HCT116 (cell line): ENCODE data around the gene ALKBH2. TPM values are rescaled to one million over a fixed set of nuclear protein-coding genes. Genes with fewer than 3 reads are reported as not detected.

ENCODE experiments used
- ATAC-seq: fragments of 200-7000 bp; cut with Tn5 transposase; 2 replicates; pipeline ENCODE4 v1.9.1; 2020; ENCODE audit warnings: mild to moderate bottlenecking, moderate library complexity
- BruUV-seq: library from RNA; stranded (reverse); fragments of 400-500 nt; replicated peaks from 2 replicates; lab custom pipeline; 2021; lab: Mats Ljungman, UMichigan
- CTCF ChIA-PET: fragments of 300-600 bp; sonication (Branson Sonifier 250); formaldehyde crosslinking; loops from one replicate; lab custom pipeline; 2021; ENCODE audit warnings: antibody characterized with exemption; lab: Charles Lee
- POLR2A ChIA-PET: fragments of 300-600, 350-600 bp; sonication (Branson Sonifier 250); formaldehyde crosslinking; loops from one replicate; lab custom pipeline; 2021; ENCODE audit warnings: antibody characterized with exemption; lab: Charles Lee
- RAD21 ChIA-PET, 2 experiments: fragments of 300-600 bp; sonication (Branson Sonifier 250); formaldehyde crosslinking; loops; one replicate each; lab custom pipeline; 2023; ENCODE audit warnings: low total read pairs in 2 of 2; ENCODE audit not compliant: uncharacterized antibody in 2 of 2, unreplicated experiment in 2 of 2, low non-redundant PET in 1 of 2; lab: Charles Lee
- DNase-seq: peaks from one replicate; pipeline ENCODE4 v3.0.0-alpha.2; 2010; ENCODE audit warnings: low read depth, low spot score
- H2AFZ ChIP-seq: fragments of 200-600 bp; shearing (Covaris generic), sonication (generic); 2 replicates; pipeline ENCODE4 v1.6.1; 2017; ENCODE audit warnings: low read depth, mixed run types, mixed read lengths, antibody characterized with exemption, low read length; ENCODE audit not compliant: poor library complexity, severe bottlenecking
- H3K27ac ChIP-seq: 2 replicates; pipeline ENCODE4 v1.5.1; 2012; ENCODE audit warnings: low read depth, low read length
- H3K27me3 ChIP-seq: fragments of 200-600 bp; sonication (generic); 2 replicates; pipeline ENCODE4 v1.6.1; 2016; ENCODE audit warnings: mixed run types, low read length, mixed read lengths; ENCODE audit not compliant: insufficient read depth
- H3K36me3 ChIP-seq, 2 experiments: fragments of 200-500 bp in 1 of 2; fragments of 200-600 bp in 1 of 2; sonication (Bioruptor generic) in 1 of 2; sonication (generic) in 1 of 2; 2 replicates each; pipeline versions ENCODE4 v1.5.1 to v1.6.1; 2014 to 2016; ENCODE audit warnings: low read length in 2 of 2, inconsistent platforms in 1 of 2, mixed read lengths in 1 of 2, mixed run types in 1 of 2; ENCODE audit not compliant: insufficient read depth in 2 of 2, control insufficient read depth in 1 of 2
- H3K4me1 ChIP-seq, 2 experiments: fragments of 200-600 bp in 1 of 2; sonication (generic) in 1 of 2; 2 replicates each; pipeline versions ENCODE4 v1.5.1 to v1.6.1; 2012 to 2017; ENCODE audit warnings: low read length in 2 of 2, inconsistent platforms in 1 of 2, mild to moderate bottlenecking in 1 of 2, mixed read lengths in 1 of 2, mixed run types in 1 of 2, moderate library complexity in 1 of 2; ENCODE audit not compliant: insufficient read depth in 2 of 2, control insufficient read depth in 1 of 2
- H3K4me2 ChIP-seq: fragments of 200-600 bp; sonication (generic); 2 replicates; pipeline ENCODE4 v1.6.1; 2017; ENCODE audit warnings: mixed run types, low read length, mixed read lengths
- H3K4me3 ChIP-seq, 2 experiments: fragments of 200-600 bp in 1 of 2; sonication (generic) in 1 of 2; replicated peaks in 1 of 2; 2 replicates each; pipeline ENCODE4 v1.5.1; 2011 to 2016; ENCODE audit warnings: low read length in 2 of 2, control low read depth in 1 of 2, low read depth in 1 of 2, mild to moderate bottlenecking in 1 of 2, mixed read lengths in 1 of 2, mixed run types in 1 of 2
- H3K79me2 ChIP-seq: fragments of 200-600 bp; sonication (generic); 2 replicates; pipeline ENCODE4 v1.6.1; 2017; ENCODE audit warnings: mild to moderate bottlenecking, mixed run types, low read length, moderate library complexity, mixed read lengths; ENCODE audit not compliant: insufficient read depth
- H3K9ac ChIP-seq: fragments of 200-600 bp; sonication (generic); 2 replicates; pipeline ENCODE4 v1.6.1; 2016; ENCODE audit warnings: low read length, mixed read lengths
- H3K9me2 ChIP-seq: fragments of 200-600 bp; sonication (generic), shearing (Covaris generic); 2 replicates; pipeline ENCODE4 v1.6.1; 2017; ENCODE audit warnings: mixed run types, mild to moderate bottlenecking, moderate library complexity; ENCODE audit not compliant: insufficient read depth
- H3K9me3 ChIP-seq, 2 experiments: fragments of 200-500 bp in 1 of 2; fragments of 200-600 bp in 1 of 2; sonication (Bioruptor generic) in 1 of 2; sonication (generic) in 1 of 2; 2 replicates each; pipeline ENCODE4 v1.6.1; 2014 to 2017; ENCODE audit warnings: low read length in 2 of 2, mixed read lengths in 2 of 2, inconsistent platforms in 1 of 2, low read depth in 1 of 2, mild to moderate bottlenecking in 1 of 2, mixed run types in 1 of 2, moderate library complexity in 1 of 2; ENCODE audit not compliant: control insufficient read depth in 1 of 2, insufficient read depth in 1 of 2
- H4K20me1 ChIP-seq: fragments of 200-600 bp; sonication (generic), shearing (Covaris generic); 2 replicates; pipeline ENCODE4 v1.6.1; 2017; ENCODE audit warnings: mixed run types, mild to moderate bottlenecking, moderate library complexity; ENCODE audit not compliant: insufficient read depth
- CBX3 ChIP-seq: IDR thresholded peaks from 2 replicates; pipeline ENCODE4 v1.6.1; 2012; ENCODE audit warnings: low read depth
- CEBPB ChIP-seq: IDR thresholded peaks from 2 replicates; pipeline ENCODE4 v1.6.1; 2012; ENCODE audit warnings: low read depth
- EGR1 ChIP-seq: IDR thresholded peaks from 2 replicates; pipeline ENCODE4 v1.6.1; 2012; ENCODE audit warnings: low read depth
- ELF1 ChIP-seq: IDR thresholded peaks from 2 replicates; pipeline ENCODE4 v1.6.1; 2012; ENCODE audit warnings: low read depth, borderline replicate concordance
- JUND ChIP-seq: IDR thresholded peaks from 2 replicates; pipeline ENCODE4 v1.6.1; 2012
- POLR2A ChIP-seq: IDR thresholded peaks from 2 replicates; pipeline ENCODE4 v1.7.0; 2011; ENCODE audit warnings: borderline replicate concordance; ENCODE audit not compliant: insufficient read depth, insufficient read length; ENCODE audit errors: extremely low read depth
- POLR2AphosphoS5 ChIP-seq: IDR thresholded peaks from 2 replicates; pipeline ENCODE4 v1.6.1; 2011; ENCODE audit warnings: mild to moderate bottlenecking, low read depth, low read length, moderate library complexity
- SIN3A ChIP-seq: IDR thresholded peaks from 2 replicates; pipeline ENCODE4 v1.6.1; 2012; ENCODE audit warnings: low read depth
- SP1 ChIP-seq: IDR thresholded peaks from 2 replicates; pipeline ENCODE4 v1.6.1; 2012; ENCODE audit warnings: low read depth
- SRF ChIP-seq: IDR thresholded peaks from 2 replicates; pipeline ENCODE4 v1.6.1; 2012; ENCODE audit warnings: low read depth
- YY1 ChIP-seq: IDR thresholded peaks from 2 replicates; pipeline ENCODE4 v1.6.1; 2011; ENCODE audit warnings: low read length, low read depth, moderate library complexity, mild to moderate bottlenecking; ENCODE audit not compliant: insufficient replicate concordance; ENCODE audit errors: extremely low read depth
- ZNF274 ChIP-seq: fragments of 200-500 bp; sonication (Bioruptor generic); IDR thresholded peaks from 2 replicates; pipeline ENCODE4 v1.6.1; 2014; ENCODE audit warnings: mild to moderate bottlenecking, low read depth, low read length, inconsistent platforms
- intact Hi-C: fragments of 100-400 bp; cut with micrococcal nuclease; formaldehyde crosslinking; loops from 2 replicates; pipeline ENCODE4 v1.10.0; 2022
- total RNA-seq: library from RNA; stranded (reverse); gene quantifications from one replicate; pipeline ENCODE4 v1.2.1, GENCODE V29; 2021; ENCODE audit not compliant: unreplicated experiment
- TF ChIP-seq, protein P1 (sequence below): IDR thresholded peaks from 2 replicates; pipeline ENCODE4 v1.6.1; 2012
- TF ChIP-seq, protein P2 (sequence below): IDR thresholded peaks from 2 replicates; pipeline ENCODE4 v1.6.1; 2011; ENCODE audit warnings: mild to moderate bottlenecking, low read length, moderate library complexity; ENCODE audit not compliant: insufficient replicate concordance; ENCODE audit errors: extremely low read depth

The ALKBH2 gene
- total RNA-seq, 1 experiment from 2014 or later = 35.8 TPM

GRCh38 chr12:109087250-109087649 lies 6.0 kb downstream of the ALKBH2 start:
- ATAC-seq (no peak), DNase-seq (no peak)
- Histone ChIP-seq H3K4me1 (peaks cover 4 to 7% of the 10 kb centered on the region in 2 experiments; a peak in 3 of 4 replicates), H3K4me3 (no peak overlapping the region), H3K9ac (no peak overlapping the region), H3K36me3 (peaks cover 24 to 27% of the 10 kb centered on the region in 2 experiments; a peak in 3 of 4 replicates), H3K27me3 (no peaks in the 10 kb centered on the region), H4K20me1 (no peaks in the 10 kb centered on the region), H3K4me2 (no peak overlapping the region), H3K79me2 (peaks cover 20% of the 10 kb centered on the region; the same call in 1 of the 2 replicates), H2AFZ (no peak overlapping the region), H3K9me2 (no peaks in the 10 kb centered on the region), H3K27ac (no peak overlapping the region), H3K9me3 (no peaks in the 10 kb centered on the region)
- ChIA-PET RAD21 (no interaction called here), POLR2A (interaction anchor here (1.3 kb wide), 1 partner anchor 10 kb away, joined by 4 read pairs; no protein-coding TSS in a partner anchor), CTCF (interaction anchor here (0.7 kb wide), 1 partner anchor 303 kb away, joined by 3 read pairs; no protein-coding TSS in a partner anchor)
- BruUV-seq = no TSS peak
- intact Hi-C loops = no loop called here
- TF ChIP-seq POLR2AphosphoS5 = no peak
- no peak for TF ChIP-seq ZNF274
- TF ChIP-seq YY1 = no peak
- no peak for TF ChIP-seq CBX3
- TF ChIP-seq, protein P1, sequence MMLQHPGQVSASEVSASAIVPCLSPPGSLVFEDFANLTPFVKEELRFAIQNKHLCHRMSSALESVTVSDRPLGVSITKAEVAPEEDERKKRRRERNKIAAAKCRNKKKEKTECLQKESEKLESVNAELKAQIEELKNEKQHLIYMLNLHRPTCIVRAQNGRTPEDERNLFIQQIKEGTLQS = no peak
- TF ChIP-seq EGR1 = no peak
- no peak for TF ChIP-seq SRF
- no peak for TF ChIP-seq POLR2A

- ATAC-seq = no peak
- no TSS peak for BruUV-seq
- Histone ChIP-seq H3K4me2 (no peak overlapping the region), H3K9me3 (no peaks in the 10 kb centered on the region), H3K9me2 (no peaks in the 10 kb centered on the region), H3K4me1 (no peaks in the 10 kb centered on the region), H3K79me2 (peaks cover 4% of the 10 kb centered on the region; the same call in 1 of the 2 replicates), H3K36me3 (peaks cover 19 to 29% of the 10 kb centered on the region in 2 experiments; a peak in 3 of 4 replicates), H3K27me3 (no peaks in the 10 kb centered on the region), H4K20me1 (no peaks in the 10 kb centered on the region), H3K9ac (no peak overlapping the region), H3K27ac (no peak overlapping the region), H3K4me3 (no peak overlapping the region), H2AFZ (no peak overlapping the region)
- ChIA-PET CTCF (no interaction called here), RAD21 (no interaction called here), POLR2A (no interaction called here)
- intact Hi-C loops = no loop called here
- no peak for DNase-seq
- TF ChIP-seq ELF1 (no peak), CEBPB (no peak), SIN3A (no peak), SP1 (no peak), ZNF274 (no peak), YY1 (no peak), EGR1 (no peak), JUND (no peak), CBX3 (no peak)
- TF ChIP-seq, protein P1 = no peak
- TF ChIP-seq, protein P2, sequence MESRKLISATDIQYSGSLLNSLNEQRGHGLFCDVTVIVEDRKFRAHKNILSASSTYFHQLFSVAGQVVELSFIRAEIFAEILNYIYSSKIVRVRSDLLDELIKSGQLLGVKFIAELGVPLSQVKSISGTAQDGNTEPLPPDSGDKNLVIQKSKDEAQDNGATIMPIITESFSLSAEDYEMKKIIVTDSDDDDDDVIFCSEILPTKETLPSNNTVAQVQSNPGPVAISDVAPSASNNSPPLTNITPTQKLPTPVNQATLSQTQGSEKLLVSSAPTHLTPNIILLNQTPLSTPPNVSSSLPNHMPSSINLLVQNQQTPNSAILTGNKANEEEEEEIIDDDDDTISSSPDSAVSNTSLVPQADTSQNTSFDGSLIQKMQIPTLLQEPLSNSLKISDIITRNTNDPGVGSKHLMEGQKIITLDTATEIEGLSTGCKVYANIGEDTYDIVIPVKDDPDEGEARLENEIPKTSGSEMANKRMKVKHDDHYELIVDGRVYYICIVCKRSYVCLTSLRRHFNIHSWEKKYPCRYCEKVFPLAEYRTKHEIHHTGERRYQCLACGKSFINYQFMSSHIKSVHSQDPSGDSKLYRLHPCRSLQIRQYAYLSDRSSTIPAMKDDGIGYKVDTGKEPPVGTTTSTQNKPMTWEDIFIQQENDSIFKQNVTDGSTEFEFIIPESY = no peak
These were observed 7.7 kb downstream of the ALKBH2 start for GRCh38 chr12:109085590-109085989.
